Ovary (tissue), 9 donors: ENCODE measurements around the gene BAG5. TPM values are rescaled to one million over a fixed set of nuclear protein-coding genes. Genes with fewer than 3 reads are reported as not detected.

Experiments
- DNase-seq, 5 donors: peaks; one replicate each; pipeline ENCODE4 v3.0.0-alpha.2; 2019 to 2020
- H3K27ac ChIP-seq, 2 donors: fragments of 200-600 bp; one replicate each; pipeline versions ENCODE4 v1.5.1 to v1.8.0; 2019 to 2022
- H3K27me3 ChIP-seq: fragments of 200-600 bp; one replicate; pipeline ENCODE4 v1.8.0; 2022
- H3K36me3 ChIP-seq: fragments of 200-600 bp; sonication (generic); one replicate; pipeline ENCODE4 v1.5.1; 2019
- H3K4me1 ChIP-seq: one replicate; pipeline ENCODE4 v1.8.1; 2013; ENCODE audit warnings: mild to moderate bottlenecking, moderate library complexity; ENCODE audit not compliant: insufficient read depth
- H3K4me3 ChIP-seq: fragments of 200-600 bp; sonication (generic); one replicate; pipeline ENCODE4 v1.5.1; 2017
- H3K9me3 ChIP-seq, 2 donors: fragments of 200-600 bp in 1 of 2; sonication (generic) in 1 of 2; one replicate each; pipeline versions ENCODE4 v1.5.1 to v1.8.1; 2013 to 2019; ENCODE audit warnings: mild to moderate bottlenecking in 1 of 2, moderate library complexity in 1 of 2
- EP300 ChIP-seq: sonication (generic); formaldehyde crosslinking; IDR thresholded peaks from one replicate; pipeline ENCODE4 v1.6.1; 2017; ENCODE audit warnings: antibody characterized with exemption
- POLR2A ChIP-seq: fragments of 450-650 bp; IDR thresholded peaks from one replicate; pipeline ENCODE4 v1.6.1; 2017; ENCODE audit warnings: antibody characterized with exemption, mild to moderate bottlenecking, moderate library complexity
- WGBS, 3 donors: extraction: QIAGEN DNeasy Blood & Tissue Kit in 1 of 3; methylation state at CpG; one replicate each; pipeline versions ENCODE4 v1.1.5 to v1.1.7; 2013 to 2017; 5-methylcytosine and 5-hydroxymethylcytosine counted together
- intact Hi-C, 4 donors: fragments of 100-400 bp; cut with DNase I; formaldehyde crosslinking; loops; one replicate each; pipeline versions ENCODE4 v1.11.0 to v1.15.1; 2022 to 2023
- polyA plus RNA-seq, 2 donors: library from polyadenylated mRNA; stranded (reverse); fragments of 200-250 nt in 1 of 2; fragments of 350-450 nt in 1 of 2; fragmentation: Illumina TruSeq in 1 of 2; extraction: RNeasy Lipid Tissue Mini Kit (QIAGEN cat#74804) in 1 of 2; gene quantifications; one replicate each; pipeline ENCODE4 v1.2.3, GENCODE V29; 2013 to 2014
- total RNA-seq, 7 donors: library from RNA; depleted of rRNA in 2 of 7; stranded (reverse); fragments of >200 nt in 2 of 7; fragmentation: NEBNext Ultra II Directional in 3 of 7; extraction: Animal tissue kit (Norgen Biotek cat#: 25700) in 3 of 7; gene quantifications; one replicate each; pipeline versions ENCODE4 v1.1.0 to v1.2.4, GENCODE V29; 2016 to 2023
- TF ChIP-seq, protein P1 (sequence below), 3 donors: fragments of 450-650 bp in 2 of 3; fragments of 200-600 bp in 1 of 3; IDR thresholded peaks; one replicate each; pipeline versions ENCODE4 v1.5.1 to v1.8.0; 2016 to 2022; ENCODE audit warnings: antibody characterized with exemption in 3 of 3, mild to moderate bottlenecking in 1 of 3
- donor health status: DM: no; HTN: no; CAD: no; lungs with moderate emphysema.
- donor health status: DM: no; HTN: no; CAD: no.
- donor health status: Bipolar disorder and iron deficiency.
- donor health status: DM: yes; HTN: yes; CAD: no.
- donor health status: DM: no; HTN: no; CAD: no.
- donor health status: DM: yes; HTN: yes; CAD: no.

The BAG5 gene
- total and polyA plus RNA-seq, 9 donors, result 9.8 to 29.1 (median 24.4) TPM

DNA sequence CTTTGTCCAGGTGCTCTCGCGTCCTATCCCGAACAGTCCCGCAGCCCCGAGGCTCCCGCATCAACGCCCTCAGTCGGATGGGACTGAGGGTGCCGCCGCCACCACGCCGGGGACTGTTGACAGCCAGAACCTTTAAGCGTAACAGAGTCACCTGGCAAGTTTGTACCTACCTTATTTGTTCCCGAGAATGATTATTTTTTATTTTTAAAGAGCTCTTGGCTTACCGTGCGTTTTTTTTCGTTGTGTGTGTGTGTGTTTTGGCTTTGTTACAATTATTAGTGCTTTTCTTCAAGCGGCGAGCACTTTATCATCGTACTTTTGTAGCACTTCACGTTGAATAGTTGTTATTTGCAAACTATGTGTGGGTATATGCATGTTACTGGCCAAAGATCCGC, 766 bp upstream of the BAG5 start:
- TF ChIP-seq, protein P1, sequence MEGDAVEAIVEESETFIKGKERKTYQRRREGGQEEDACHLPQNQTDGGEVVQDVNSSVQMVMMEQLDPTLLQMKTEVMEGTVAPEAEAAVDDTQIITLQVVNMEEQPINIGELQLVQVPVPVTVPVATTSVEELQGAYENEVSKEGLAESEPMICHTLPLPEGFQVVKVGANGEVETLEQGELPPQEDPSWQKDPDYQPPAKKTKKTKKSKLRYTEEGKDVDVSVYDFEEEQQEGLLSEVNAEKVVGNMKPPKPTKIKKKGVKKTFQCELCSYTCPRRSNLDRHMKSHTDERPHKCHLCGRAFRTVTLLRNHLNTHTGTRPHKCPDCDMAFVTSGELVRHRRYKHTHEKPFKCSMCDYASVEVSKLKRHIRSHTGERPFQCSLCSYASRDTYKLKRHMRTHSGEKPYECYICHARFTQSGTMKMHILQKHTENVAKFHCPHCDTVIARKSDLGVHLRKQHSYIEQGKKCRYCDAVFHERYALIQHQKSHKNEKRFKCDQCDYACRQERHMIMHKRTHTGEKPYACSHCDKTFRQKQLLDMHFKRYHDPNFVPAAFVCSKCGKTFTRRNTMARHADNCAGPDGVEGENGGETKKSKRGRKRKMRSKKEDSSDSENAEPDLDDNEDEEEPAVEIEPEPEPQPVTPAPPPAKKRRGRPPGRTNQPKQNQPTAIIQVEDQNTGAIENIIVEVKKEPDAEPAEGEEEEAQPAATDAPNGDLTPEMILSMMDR (IDR thresholded peaks at IDR 0.05), result no peak
- TF ChIP-seq POLR2A (no peak), EP300 (no peak)
- intact Hi-C loops, result loop anchor here in 1 of 4 donors (10.0 kb wide), 1 partner anchor 62 kb away; the partner anchor contains the start of gene KLC1
- Histone ChIP-seq H3K9me3 (no peaks in the 10 kb centered on the region), H3K27ac (peak overlapping the region in 1 of 2 donors; percentile 94), H3K4me1 (peaks cover 8% of the 10 kb centered on the region), H3K27me3 (no peaks in the 10 kb centered on the region), H3K4me3 (peak overlapping the region; percentile 93), H3K36me3 (no peaks in the 10 kb centered on the region)
- WGBS, 3 donors, result 0 to 1% (median 0%) methylated on average over 22 of the region's 22 CpGs
- no peak for DNase-seq

DNA sequence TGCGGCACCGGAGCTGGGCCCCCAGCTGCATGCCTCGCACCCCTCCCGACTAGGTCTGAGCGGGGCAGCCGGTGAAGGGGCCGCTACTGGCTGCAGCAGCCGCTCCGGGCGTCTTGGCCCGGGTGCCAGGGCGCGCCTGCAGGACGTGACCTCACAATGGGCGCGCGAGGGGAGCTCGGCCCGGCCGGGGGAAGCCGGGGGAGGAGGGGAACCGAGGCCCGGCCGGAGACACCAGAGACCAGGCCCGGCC, 353 bp downstream of the BAG5 start:
- TF ChIP-seq EP300, result no peak
- no peak for TF ChIP-seq POLR2A
- TF ChIP-seq, protein P1 (IDR thresholded peaks at IDR 0.05), result no peak
- Histone ChIP-seq H3K4me1 (peaks cover 9% of the 10 kb centered on the region), H3K9me3 (no peaks in the 10 kb centered on the region), H3K36me3 (no peaks in the 10 kb centered on the region), H3K4me3 (peak overlapping the region; percentile 93), H3K27ac (peak overlapping the region; percentile 94 to 98), H3K27me3 (no peaks in the 10 kb centered on the region)
- WGBS, 3 donors, result 0% methylated on average over 9 to 25 of the region's 25 CpGs
- peak in 1 of 5 donors; percentile 52 for DNase-seq
- intact Hi-C loops, result loop anchor here in 1 of 4 donors (10.0 kb wide), 1 partner anchor 63 kb away; the partner anchor contains the start of gene KLC1

DNA sequence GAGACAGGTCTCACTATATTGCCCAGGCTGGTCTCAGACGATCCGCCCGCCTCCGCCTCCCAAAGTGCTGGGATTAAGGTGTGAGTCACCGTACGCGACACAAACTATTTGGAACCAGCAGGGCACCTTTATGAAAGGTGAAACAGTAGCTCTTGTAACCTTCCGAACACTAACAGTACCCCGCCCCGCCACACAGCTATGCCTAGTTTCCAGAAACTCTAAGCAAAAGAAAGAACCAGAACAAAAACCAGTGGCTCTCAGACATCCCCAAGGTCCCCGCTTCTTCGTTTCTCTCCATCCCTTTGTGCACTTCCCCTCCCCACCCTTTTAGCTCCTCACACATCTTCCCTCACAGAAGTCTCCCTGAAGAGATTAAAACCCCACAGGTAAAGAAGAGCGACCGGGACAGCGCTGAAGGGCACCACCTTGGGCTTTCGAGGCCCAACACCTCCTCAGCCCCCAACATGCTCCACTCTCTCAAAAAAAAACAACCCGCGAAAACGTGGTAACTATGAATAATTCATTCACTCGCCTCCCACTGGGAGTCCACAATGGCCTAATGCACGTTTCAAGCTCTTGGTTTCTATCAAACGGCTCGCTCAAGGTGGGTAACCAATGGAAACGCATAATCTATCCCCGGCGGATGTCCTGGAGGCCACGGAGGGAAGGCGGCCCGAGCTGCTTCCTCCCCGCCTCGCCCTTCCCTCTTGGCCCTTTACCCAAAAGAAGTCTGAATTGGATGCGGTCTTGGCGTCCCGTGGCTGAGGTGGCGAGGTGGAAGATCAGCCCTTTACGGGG, 877 bp downstream of the BAG5 start:
- DNase-seq, result peak in 1 of 5 donors; percentile 34
- TF ChIP-seq, protein P1 (IDR thresholded peaks at IDR 0.05), result no peak
- Histone ChIP-seq H3K36me3 (no peaks in the 10 kb centered on the region), H3K27me3 (no peaks in the 10 kb centered on the region), H3K27ac (peak overlapping the region; percentile 94 to 98), H3K4me3 (peak overlapping the region; percentile 93), H3K9me3 (no peaks in the 10 kb centered on the region), H3K4me1 (peaks cover 9% of the 10 kb centered on the region)
- intact Hi-C loops, result loop anchor here in 1 of 4 donors (10.0 kb wide), 1 partner anchor 63 kb away; the partner anchor contains the start of gene KLC1
- WGBS, 3 donors, result 6 to 8% (median 6%) methylated on average over 36 of the region's 36 CpGs

DNA sequence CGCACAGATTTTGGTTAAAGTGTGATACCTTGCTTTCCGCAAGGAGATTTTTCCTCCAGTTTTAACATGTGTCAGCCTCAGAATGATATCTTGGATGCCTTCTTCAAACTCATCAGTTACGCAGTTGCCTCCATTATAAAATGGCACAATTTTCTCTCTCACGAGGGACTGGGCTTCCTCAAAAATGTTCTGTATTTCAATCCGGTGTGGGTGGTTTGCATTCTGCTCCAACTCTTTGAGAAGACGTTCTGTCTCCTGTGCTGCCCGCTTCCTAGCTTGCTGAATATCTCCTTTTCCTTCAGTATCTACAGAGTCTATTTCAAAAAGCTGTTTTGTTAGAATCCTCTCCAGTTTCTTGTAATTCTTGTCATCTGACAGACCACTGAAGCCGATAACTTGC, 1.8 kb downstream of the BAG5 start:
- peaks cover 9% of the 10 kb centered on the region for H3K4me1 ChIP-seq
- intact Hi-C loops, result loop anchor here in 1 of 4 donors (10.0 kb wide), 1 partner anchor 64 kb away; the partner anchor contains the start of gene KLC1
- 77 to 79% (median 77%) methylated on average over 8 of the region's 8 CpGs for WGBS, 3 donors
- TF ChIP-seq, protein P1 (IDR thresholded peaks at IDR 0.05), result no peak
- TF ChIP-seq POLR2A (no peak), EP300 (no peak)
- H3K27me3 ChIP-seq, result no peaks in the 10 kb centered on the region
- no peak overlapping the region for H3K4me3 ChIP-seq
- H3K36me3 ChIP-seq, result no peaks in the 10 kb centered on the region
- H3K27ac ChIP-seq, result no peak overlapping the region
- no peaks in the 10 kb centered on the region for H3K9me3 ChIP-seq
- no peak for DNase-seq
